ENCODE results near the gene TACC3.
A peak's percentile ranks its signal among the peaks of the same experiment; 100 is the strongest.

The TACC3 gene

DNA sequence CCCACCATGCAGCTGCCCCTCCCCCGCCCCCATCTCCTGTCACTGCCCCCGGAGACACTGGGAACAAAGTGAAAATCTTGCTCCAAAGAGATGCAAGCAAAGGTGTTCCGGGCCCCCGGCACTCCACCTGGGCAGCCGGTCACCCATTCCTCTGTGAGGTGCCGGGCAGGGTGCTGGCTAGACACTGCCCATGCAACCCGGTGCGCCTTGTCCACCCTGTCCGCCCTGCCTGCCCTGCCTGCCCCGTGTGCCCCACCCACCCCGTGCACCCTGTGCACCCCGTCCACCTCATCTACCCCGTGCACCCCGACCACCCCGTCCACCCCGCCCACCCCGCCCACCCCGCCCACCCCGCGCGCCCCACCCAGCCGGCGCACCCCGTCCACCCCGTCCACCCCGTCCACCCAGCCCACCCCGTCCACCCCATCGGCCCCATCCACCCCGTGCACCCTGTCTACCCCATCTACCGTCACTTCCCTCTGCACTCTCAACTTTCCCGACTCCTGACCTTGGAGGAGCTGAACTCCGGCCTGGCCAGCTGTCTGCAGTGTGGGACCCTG, 39.9 kb downstream of the TACC3 start:
- H3K4me3 ChIP-seq (ENCODE audit: low read depth, low read length) = no peak overlapping the region
- no peak for TF ChIP-seq CTCF (conservative IDR thresholded peaks at IDR 0.05; ENCODE audit: low read depth, low read length)
- DNase-seq (ENCODE audit: low read depth) = no peak

- no peak overlapping the region for H3K4me3 ChIP-seq (ENCODE audit: low read depth, low read length)
These were observed 41.1 kb downstream of the TACC3 start for GRCh38 chr4:1762264-1763010.

DNA sequence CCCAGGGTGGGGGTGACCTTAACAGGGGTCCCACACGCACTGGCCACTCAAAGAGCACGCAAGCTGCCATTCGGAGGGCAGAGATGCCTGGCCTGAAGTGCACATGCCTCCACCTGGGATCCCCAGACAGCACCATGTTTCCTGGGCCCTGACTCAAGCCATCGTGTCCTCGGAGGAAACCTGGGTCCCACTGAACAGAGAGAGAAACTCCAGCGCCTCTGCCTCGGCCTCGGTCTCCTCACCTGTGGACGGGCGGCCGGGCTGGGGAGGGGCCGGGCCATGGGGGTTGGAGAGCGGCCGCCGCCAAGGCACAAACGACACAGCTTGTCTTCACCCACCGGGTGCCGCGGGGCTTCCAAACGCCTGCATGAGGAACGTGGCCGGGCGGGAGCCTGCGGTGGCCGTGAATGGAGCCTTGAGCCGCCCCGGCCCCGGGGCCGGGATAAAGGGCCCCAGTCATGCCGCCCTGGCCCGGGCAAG, 41.8 kb downstream of the TACC3 start:
- no peak for TF ChIP-seq CTCF (conservative IDR thresholded peaks at IDR 0.05; ENCODE audit: low read depth, low read length)
- no peak for DNase-seq (ENCODE audit: low read depth)
- no peak overlapping the region for H3K4me3 ChIP-seq (ENCODE audit: low read depth, low read length)

More at GRCh38 chr4:1762264-1763010, 41.1 kb downstream of the TACC3 start:
- TF ChIP-seq CTCF (conservative IDR thresholded peaks at IDR 0.05; ENCODE audit: low read depth, low read length) = no peak
- no peak for DNase-seq (ENCODE audit: low read depth)

DNA sequence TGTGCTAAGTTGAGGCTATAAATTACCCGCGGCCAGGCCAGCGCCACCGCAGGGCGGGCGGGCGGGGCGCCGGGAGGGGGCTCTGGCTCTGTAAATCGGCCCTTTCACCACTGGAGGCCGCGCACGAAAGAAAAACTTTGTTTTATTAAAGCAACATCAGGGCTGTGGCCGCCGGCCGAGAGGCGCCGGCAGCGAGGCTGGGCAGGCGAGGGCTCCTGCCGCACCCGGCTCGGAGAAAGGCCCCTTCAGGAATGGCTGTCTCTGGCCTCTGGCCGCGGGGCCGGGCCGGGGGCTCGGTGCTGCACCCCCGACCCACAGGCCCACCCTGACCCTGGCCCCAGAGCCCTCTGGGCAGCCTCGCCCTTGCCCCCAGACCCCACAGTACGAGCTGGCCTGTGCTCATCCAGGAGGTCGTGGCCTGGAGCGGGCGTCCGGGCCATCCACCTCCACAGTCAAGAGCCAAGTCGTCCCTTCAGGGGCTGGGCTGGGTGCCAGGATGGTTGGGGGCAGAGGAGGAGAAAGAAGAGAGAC, 42.3 kb downstream of the TACC3 start:
- TF ChIP-seq CTCF (conservative IDR thresholded peaks at IDR 0.05; ENCODE audit: low read depth, low read length) = peak; percentile 28
- H3K4me3 ChIP-seq (ENCODE audit: low read depth, low read length) = peak overlapping the region; percentile 22
- DNase-seq (ENCODE audit: low read depth) = peak; percentile 60

GRCh38 chr4:1764670-1765069, 43.3 kb downstream of the TACC3 start:
- H3K4me3 ChIP-seq (ENCODE audit: low read depth, low read length) = no peak overlapping the region
- TF ChIP-seq CTCF (conservative IDR thresholded peaks at IDR 0.05; ENCODE audit: low read depth, low read length) = no peak

GRCh38 chr4:1765409-1766072, 44.2 kb downstream of the TACC3 start:
- no peak for DNase-seq (ENCODE audit: low read depth)
- H3K4me3 ChIP-seq (ENCODE audit: low read depth, low read length) = no peak overlapping the region
- no peak for TF ChIP-seq CTCF (conservative IDR thresholded peaks at IDR 0.05; ENCODE audit: low read depth, low read length)

More at GRCh38 chr4:1764670-1765069, 43.3 kb downstream of the TACC3 start:
- no peak for DNase-seq (ENCODE audit: low read depth)
